ENCODE data around the gene PCNX1.
A peak's percentile ranks its signal among the peaks of the same experiment; 100 is the strongest.
"Not testable (repeated sequence)": the region's sequence is repeated elsewhere in the genome, so short reads cannot be mapped to it uniquely, and the experiment has no call there.

PCNX1 gene

DNA sequence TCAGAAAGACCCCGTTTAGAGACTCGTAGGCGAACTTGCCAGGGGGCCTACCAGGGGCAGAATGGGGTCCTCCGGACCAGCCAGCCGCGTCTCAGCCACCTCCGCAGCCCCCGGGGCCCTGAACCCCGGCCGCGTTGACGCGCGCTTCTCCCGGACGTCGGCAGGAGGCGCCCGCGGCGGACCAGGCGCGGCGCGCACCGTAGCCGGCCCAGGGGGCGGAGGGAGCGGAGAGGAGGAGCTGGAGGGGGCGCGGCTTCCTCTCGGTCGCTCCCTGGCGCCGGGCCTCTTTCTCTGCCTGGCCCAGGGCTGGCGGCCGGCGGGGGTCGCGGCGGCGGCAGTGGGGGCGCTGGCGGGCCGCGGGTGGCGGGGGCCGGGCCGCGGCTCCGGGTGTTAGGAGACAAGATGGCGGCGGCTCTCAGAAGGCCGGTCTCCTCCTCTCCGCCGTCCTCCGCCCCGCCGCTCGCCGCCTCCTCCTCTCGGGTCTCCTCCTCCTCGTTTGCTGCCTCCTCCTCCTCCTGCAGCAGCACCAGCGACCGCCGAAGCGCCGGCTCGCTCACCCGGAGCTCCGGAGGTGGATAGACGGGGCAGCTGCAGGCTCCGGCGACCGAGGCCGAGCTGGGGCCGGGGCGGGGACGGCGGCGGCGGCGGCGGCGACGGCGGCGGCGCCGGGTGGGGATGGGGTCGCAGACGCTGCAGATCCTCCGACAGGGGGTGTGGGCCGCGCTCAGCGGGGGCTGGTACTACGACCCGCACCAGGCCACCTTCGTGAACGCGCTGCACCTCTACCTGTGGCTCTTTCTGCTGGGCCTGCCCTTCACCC, at the start of gene PCNX1:
PCNX1 (plus strand) TSS at position 284 of the 820 bp plus-strand sequence; CDS start at position 676, 392 bp downstream.
- H3K27ac Mint-ChIP-seq: peak within 1 kb of the TSS; percentile 94
- DNase-seq: peak; percentile 95
- peak within 1 kb of the TSS; percentile 91 for H3K4me3 Mint-ChIP-seq
- no peaks in the 10 kb centered on the region for H3K9me3 Mint-ChIP-seq
- H3K36me3 Mint-ChIP-seq (ENCODE audit: low read depth): peaks cover 13% of the 10 kb centered on the region
- no peaks in the 10 kb centered on the region for H3K27me3 Mint-ChIP-seq
- H3K4me1 Mint-ChIP-seq (ENCODE audit: low read depth): peaks cover 75% of the 10 kb centered on the region

DNA sequence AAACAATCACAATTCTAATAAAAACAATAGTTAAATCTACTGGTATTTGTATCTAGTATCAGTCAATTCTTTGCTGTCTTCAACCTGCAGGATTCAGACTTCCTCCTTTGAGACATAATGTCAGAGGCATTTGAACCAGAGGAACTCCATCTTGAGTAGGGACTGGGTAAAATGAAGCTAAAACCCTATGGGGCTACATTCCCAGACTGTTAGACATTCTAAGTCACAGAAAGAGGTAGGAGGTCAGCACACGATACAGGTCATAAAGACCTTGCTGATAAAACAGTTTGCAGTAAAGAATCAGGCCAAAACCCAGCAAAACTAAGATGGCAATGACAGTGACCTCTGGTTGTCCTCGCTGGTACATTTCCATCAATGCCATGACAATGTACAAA, 49.8 kb upstream of the PCNX1 start:
- H3K27me3 Mint-ChIP-seq: no peaks in the 10 kb centered on the region
- H3K9me3 Mint-ChIP-seq: no peaks in the 10 kb centered on the region
- no peak overlapping the region for H3K27ac Mint-ChIP-seq
- H3K4me3 Mint-ChIP-seq: no peak overlapping the region
- no peak for DNase-seq
- H3K36me3 Mint-ChIP-seq (ENCODE audit: low read depth): no peaks in the 10 kb centered on the region
- peaks cover 12% of the 10 kb centered on the region for H3K4me1 Mint-ChIP-seq (ENCODE audit: low read depth)

DNA sequence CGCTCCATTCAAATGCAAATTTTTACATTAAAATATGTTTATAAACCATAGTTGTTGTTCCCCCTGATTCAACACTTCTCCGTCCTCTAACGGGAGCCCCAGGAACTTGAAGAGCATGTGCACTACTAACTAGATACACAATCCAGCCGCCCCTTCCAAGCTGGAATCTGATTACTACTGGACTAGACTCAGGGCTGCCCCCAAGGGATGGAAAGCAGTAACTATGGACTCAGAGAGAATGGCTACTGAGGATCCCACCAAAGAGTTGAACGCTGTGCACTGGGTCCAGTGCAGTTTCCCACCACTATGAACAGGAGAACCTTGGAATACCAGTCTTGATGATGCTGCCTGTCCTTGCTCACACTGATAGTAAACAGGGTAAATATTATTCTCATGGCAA, 48.6 kb upstream of the PCNX1 start:
- H3K27me3 Mint-ChIP-seq: no peaks in the 10 kb centered on the region
- H3K9me3 Mint-ChIP-seq: no peaks in the 10 kb centered on the region
- no peaks in the 10 kb centered on the region for H3K36me3 Mint-ChIP-seq (ENCODE audit: low read depth)
- H3K4me1 Mint-ChIP-seq (ENCODE audit: low read depth): peaks cover 12% of the 10 kb centered on the region
- H3K4me3 Mint-ChIP-seq: no peak overlapping the region
- H3K27ac Mint-ChIP-seq: no peak overlapping the region
- DNase-seq: no peak

DNA sequence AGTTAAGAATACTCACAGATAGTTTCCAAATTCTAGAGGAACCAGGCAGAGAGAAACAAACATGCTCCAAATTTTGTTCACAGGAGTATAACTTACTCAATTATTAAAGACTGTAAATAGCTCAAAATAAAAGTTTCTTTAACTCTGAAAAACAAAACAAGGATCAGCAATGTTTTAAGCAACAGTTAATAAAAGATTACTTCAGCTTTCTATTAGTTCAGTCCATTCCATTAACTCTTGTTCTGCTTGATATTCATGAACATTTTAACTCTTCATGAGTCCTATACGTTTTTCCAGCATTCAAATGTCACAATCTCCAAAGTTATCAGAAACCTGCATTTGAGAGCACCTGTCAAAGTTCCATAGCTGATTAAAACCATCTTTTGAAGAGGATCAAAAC, 40.3 kb upstream of the PCNX1 start:
- H3K4me3 Mint-ChIP-seq; H3K27ac Mint-ChIP-seq; DNase-seq; H3K36me3 Mint-ChIP-seq (ENCODE audit: low read depth); H3K27me3 Mint-ChIP-seq; H3K4me1 Mint-ChIP-seq (ENCODE audit: low read depth): not testable (repeated sequence)
- peaks cover 17% of the 10 kb centered on the region for H3K9me3 Mint-ChIP-seq

DNA sequence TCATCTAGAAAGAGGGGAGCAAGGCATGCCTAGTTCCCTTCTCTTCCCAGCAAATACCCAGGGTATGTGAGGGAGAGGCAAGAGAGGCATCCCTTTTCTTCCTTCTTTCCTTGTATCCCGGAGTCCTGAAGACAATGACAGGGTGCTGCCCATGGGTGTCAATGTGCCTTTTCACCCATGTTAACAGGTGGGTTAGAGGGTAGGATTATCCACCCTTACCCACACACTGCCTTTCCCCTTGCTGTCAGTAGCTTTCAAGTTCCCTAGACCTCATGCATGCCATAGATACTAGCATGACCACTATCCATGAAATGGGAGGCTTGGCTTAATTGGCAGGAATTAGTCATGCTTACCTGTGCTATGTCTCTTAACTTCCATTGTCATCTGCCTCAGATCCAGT, 36.3 kb upstream of the PCNX1 start:
- H3K27ac Mint-ChIP-seq: no peak overlapping the region
- DNase-seq: no peak
- no peaks in the 10 kb centered on the region for H3K27me3 Mint-ChIP-seq
- no peak overlapping the region for H3K4me3 Mint-ChIP-seq
- H3K9me3 Mint-ChIP-seq: peaks cover 17% of the 10 kb centered on the region
- H3K4me1 Mint-ChIP-seq (ENCODE audit: low read depth): peaks cover 20% of the 10 kb centered on the region
- H3K36me3 Mint-ChIP-seq (ENCODE audit: low read depth): no peaks in the 10 kb centered on the region

DNA sequence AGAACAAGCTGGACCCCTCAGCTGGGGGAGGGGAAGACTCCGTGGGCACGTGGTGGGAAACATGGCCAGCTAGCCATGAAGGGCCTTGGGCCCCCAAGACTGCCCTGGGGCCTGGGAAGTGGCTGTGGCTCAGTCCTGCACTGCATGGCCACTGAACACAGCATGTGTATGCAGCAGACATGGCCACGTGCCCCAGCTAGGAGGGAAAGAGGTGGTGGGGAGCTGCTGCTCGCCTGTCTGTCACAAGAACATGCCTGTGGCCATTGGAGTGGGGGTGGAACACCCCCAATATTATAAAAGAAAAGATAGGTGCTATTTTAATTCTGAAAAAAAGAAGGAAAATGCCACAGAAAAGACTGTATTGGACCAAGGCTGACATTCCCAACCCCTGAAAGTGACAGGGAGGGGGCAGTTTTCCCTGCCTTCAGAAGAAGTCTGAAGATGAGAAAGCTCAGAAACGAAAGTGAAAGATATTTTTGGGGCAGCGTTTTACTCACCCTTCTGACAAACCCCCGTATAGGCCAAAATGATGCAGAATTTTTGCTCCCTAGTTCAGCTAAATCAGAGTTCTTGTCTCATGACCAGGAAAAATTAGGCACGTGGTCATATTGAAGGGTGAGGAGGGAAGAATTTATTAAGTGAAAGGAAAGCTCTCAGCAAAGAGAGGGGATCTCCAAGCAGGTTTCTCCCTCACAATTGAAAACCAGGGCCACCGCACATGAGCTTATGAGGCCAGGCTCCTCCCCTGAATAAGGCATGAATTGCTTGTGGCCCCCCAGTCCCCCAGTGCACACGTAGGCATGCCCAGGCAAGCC, 35.2 kb upstream of the PCNX1 start:
- Mint-ChIP-seq H3K9me3 (peaks cover 15% of the 10 kb centered on the region), H3K36me3 (ENCODE audit: low read depth) (no peaks in the 10 kb centered on the region), H3K4me3 (peak overlapping the region; percentile 57), H3K27me3 (no peaks in the 10 kb centered on the region), H3K4me1 (ENCODE audit: low read depth) (peaks cover 20% of the 10 kb centered on the region), H3K27ac (peak overlapping the region; percentile 79)
- DNase-seq: peak; percentile 43

DNA sequence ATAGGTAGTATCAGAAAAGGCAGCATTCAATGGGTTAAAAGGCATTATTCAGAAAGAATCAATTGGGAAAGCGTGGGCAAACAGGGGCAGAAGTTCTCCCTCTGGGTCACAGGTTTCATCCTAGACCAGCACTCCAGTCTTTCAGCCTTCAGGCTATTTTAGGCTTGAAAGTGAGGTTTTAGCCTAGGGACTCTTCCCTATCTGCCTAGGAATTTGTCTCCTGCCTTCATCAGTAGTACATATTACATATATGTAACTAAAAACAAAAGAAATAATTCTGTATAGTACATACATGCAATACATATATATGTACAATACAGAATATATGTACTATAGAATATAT, 34.6 kb upstream of the PCNX1 start:
- no peak for DNase-seq
- H3K4me3 Mint-ChIP-seq: peak overlapping the region; percentile 57
- no peaks in the 10 kb centered on the region for H3K27me3 Mint-ChIP-seq
- H3K4me1 Mint-ChIP-seq (ENCODE audit: low read depth): peaks cover 20% of the 10 kb centered on the region
- H3K27ac Mint-ChIP-seq: peak overlapping the region; percentile 79
- H3K36me3 Mint-ChIP-seq (ENCODE audit: low read depth): no peaks in the 10 kb centered on the region
- peaks cover 15% of the 10 kb centered on the region for H3K9me3 Mint-ChIP-seq

DNA sequence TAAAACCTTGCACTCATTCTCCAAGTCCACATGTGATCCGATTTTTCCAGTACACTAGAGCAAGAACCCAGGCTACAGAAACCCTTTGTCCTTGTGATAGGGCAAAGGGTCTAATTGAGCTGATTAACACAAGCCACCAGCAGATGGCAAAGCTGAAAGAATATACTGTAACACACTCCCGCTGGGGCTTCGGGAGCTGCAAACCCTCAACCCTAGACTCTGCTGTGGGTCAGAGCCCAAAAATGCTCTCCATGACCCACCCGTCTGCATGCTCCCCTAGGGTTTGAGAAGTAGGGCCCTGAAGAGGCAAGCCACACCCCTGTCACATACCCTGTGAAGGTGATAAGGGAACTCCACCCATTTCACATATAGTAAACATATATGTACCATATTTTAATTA, 33.6 kb upstream of the PCNX1 start:
- Mint-ChIP-seq H3K4me3 (no peak overlapping the region), H3K9me3 (peaks cover 12% of the 10 kb centered on the region), H3K36me3 (ENCODE audit: low read depth) (no peaks in the 10 kb centered on the region), H3K27ac (no peak overlapping the region), H3K4me1 (ENCODE audit: low read depth) (peaks cover 20% of the 10 kb centered on the region), H3K27me3 (no peaks in the 10 kb centered on the region)
- no peak for DNase-seq

DNA sequence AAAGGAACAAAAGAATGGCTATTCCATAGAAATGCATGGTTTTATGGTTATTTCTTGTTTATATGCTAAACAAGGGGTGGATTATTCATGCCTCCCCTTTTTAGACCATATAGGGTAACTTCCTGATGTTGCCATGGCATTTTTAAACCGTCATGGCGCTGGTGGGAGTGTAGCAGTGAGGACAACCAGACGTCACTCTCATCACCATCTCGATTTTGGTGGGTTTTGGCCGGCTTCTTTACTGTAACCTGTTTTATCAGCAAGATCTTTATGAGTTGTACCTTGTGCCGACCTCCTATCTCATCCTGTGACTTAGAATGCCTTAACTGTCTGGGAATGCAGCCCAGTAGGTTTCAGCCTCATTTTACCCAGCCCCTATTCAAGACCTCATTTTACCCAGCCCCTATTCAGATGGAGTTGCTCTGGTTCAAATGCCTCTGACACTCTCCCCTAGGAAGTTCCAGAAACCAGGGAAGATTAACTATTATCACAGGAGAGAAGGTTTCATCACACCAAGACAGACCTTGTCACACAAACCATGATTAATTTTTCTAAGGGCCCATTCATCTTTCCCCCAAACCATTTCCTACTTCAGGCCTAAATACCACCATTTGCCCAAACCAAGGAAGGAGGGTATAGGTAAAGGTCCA, 31.3 kb upstream of the PCNX1 start:
- not testable (repeated sequence) for H3K9me3 Mint-ChIP-seq; DNase-seq; H3K27me3 Mint-ChIP-seq; H3K36me3 Mint-ChIP-seq (ENCODE audit: low read depth); H3K4me3 Mint-ChIP-seq; H3K27ac Mint-ChIP-seq
- H3K4me1 Mint-ChIP-seq (ENCODE audit: low read depth): peaks cover 20% of the 10 kb centered on the region

DNA sequence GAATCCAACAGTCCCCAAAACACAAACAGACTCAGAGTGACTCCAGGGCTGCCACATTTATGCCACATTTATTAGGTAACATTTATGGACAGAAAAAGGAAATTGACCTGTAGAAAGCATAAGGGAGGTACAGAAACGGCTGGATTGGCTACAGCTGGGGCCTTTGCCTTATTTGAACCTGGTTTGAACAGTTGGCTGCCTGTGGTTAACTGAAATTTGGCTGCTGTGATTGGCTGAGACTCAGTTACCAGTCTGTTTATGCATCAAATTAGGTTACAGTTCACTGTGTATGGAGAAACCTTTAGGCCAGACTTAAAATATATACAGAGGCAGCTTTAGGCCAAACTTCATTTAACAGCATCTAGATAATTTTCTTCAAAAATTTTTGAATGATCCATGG, 27.8 kb upstream of the PCNX1 start:
- no peak for DNase-seq
- Mint-ChIP-seq H3K27ac (no peak overlapping the region), H3K36me3 (ENCODE audit: low read depth) (no peaks in the 10 kb centered on the region), H3K9me3 (no peaks in the 10 kb centered on the region), H3K27me3 (no peaks in the 10 kb centered on the region), H3K4me1 (ENCODE audit: low read depth) (peaks cover 33% of the 10 kb centered on the region), H3K4me3 (no peak overlapping the region)

DNA sequence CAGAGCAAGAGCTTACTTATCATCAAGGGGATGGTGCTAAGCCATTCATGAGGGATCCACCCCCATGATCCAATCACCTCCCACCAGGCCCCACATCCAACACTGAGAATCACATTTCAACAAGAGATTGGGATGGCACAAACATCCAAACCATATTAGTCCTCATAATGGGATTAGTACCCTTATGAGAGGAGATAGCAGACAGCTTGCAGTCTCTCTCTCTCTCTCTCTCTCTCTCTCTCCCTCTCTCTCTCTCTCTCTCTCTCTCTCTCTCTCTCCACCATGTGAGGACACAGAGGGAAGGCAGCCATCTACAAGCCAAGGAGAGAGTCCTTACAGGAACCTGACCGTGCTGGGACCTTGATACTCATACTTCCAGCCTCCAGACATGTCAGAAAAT, 26.4 kb upstream of the PCNX1 start:
- not testable (repeated sequence) for DNase-seq; H3K9me3 Mint-ChIP-seq; H3K36me3 Mint-ChIP-seq (ENCODE audit: low read depth); H3K27ac Mint-ChIP-seq; H3K27me3 Mint-ChIP-seq; H3K4me3 Mint-ChIP-seq
- H3K4me1 Mint-ChIP-seq (ENCODE audit: low read depth): peaks cover 47% of the 10 kb centered on the region

DNA sequence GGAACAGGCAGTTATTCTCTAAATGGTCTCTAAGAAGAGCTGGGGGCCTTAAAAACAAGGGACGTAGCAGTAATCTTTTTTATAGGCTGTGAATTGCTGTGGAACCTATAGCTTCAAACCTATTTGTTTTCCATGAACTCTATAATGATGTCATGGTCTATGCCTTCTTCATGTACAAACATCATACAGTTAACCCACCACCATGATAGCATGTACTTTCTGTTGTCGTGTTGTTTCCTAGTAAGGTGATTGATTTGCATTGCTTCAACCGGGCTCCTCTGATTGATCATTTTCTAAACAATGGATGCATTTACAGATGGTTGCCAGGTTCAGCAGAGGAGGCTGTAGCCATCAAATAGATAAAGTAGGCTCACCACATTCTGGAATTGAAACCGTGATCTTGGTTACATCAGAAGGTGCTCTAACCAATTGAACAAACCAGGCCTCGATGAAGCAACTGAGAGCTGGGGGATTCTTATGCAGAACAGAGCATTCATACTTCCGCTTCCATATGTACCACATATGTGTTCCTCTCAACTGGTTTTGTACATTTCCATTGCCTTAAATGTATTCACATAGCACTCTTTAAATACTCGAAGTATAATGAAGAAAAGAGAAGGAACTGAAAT, 25.6 kb upstream of the PCNX1 start:
- H3K4me3 Mint-ChIP-seq: no peak overlapping the region
- H3K4me1 Mint-ChIP-seq (ENCODE audit: low read depth): peaks cover 55% of the 10 kb centered on the region

DNA sequence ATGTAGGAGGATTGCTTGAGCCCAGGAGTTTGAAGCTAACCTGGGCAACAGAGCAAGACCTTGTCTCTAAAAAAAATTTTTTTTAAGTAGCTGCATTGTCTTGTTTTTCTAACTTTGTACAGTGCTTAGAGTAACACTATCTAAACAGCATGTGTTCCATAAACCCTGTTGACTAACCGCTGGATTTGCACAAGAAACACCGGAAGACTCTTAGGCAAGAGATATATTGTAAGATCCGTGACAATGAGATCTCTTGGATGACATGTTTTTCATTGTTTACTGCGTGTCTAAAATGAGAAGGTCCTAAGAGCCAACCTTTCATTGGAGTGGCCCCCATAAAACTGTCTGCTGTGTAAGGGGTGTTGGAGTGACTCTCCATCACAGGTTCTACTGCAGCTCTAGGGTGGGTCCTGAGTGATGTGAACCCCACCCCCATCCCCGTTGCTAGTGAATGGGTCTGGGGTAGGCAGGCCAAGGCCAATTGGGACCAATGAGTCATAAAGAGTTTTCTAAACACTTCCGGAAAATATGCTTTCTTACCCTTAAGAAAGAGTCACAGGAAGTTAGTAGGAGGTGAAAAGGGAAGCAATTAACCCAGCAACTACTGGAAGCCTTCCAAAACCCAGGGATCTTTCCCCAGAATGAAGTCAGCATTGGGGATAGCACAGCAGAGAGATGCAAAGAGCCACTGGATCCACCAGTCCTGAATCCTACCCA, 24.3 kb upstream of the PCNX1 start:
- Mint-ChIP-seq H3K36me3 (ENCODE audit: low read depth) (no peaks in the 10 kb centered on the region), H3K27ac (peak overlapping the region; percentile 72), H3K4me3 (no peak overlapping the region), H3K27me3 (no peaks in the 10 kb centered on the region), H3K4me1 (ENCODE audit: low read depth) (peaks cover 68% of the 10 kb centered on the region), H3K9me3 (no peaks in the 10 kb centered on the region)
- DNase-seq: peak; percentile 43

More for the DNA sequence above, 25.6 kb upstream of the PCNX1 start:
- no peak for DNase-seq
- Mint-ChIP-seq H3K27me3 (no peaks in the 10 kb centered on the region), H3K9me3 (no peaks in the 10 kb centered on the region), H3K36me3 (ENCODE audit: low read depth) (no peaks in the 10 kb centered on the region), H3K27ac (no peak overlapping the region)

All from activated T-cell treated with anti-CD3 and anti-CD28 coated beads, Interleukin-2, amount 50 U/mL, for 24 hours (primary cell).